BE2C (cell line): ENCODE data around the gene TRPM4.

Experiments
- DNase-seq: peaks from one replicate; pipeline ENCODE4 v3.0.0-alpha.2; 2020
- H3K27me3 ChIP-seq: fragments of 250-450 bp; sonication (Bioruptor Pico); 2 replicates; pipeline ENCODE4 v1.5.1; 2020; ENCODE audit warnings: mild to moderate bottlenecking
- H3K36me3 ChIP-seq: fragments of 250-450 bp; sonication (Bioruptor Pico); 2 replicates; pipeline ENCODE4 v1.5.1; 2020; ENCODE audit warnings: mild to moderate bottlenecking
- H3K4me1 ChIP-seq: fragments of 250-450 bp; sonication (Bioruptor Pico); 2 replicates; pipeline ENCODE4 v1.5.1; 2020
- H3K4me3 ChIP-seq: 2 replicates; pipeline ENCODE4 v1.5.1; 2011; ENCODE audit warnings: low read depth, low read length
- H3K9me3 ChIP-seq: fragments of 250-450 bp; sonication (Bioruptor Pico); 2 replicates; pipeline ENCODE4 v1.5.1; 2020
- TF ChIP-seq, protein P1 (sequence below): IDR thresholded peaks from 2 replicates; pipeline ENCODE4 v1.5.1; 2012; ENCODE audit warnings: mild to moderate bottlenecking, low read depth, low read length

The TRPM4 gene

DNA sequence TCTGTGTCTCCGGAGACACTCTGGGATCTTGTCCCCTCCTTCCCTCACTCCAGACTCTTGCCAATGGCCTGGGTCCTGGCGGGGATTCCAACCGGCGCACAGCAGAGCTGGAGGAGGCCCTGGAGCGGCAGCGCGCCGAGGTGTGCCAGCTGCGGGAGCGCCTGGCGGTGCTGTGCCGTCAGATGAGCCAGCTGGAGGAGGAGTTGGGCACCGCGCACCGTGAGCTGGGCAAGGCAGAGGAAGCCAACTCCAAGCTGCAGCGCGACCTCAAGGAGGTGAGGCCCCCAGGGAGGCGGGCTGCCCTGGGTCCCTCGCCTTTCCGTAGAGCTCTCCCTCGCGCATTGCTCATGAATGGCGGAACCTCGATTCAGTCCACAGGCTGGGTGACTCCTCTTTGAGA, 27.3 kb upstream of the TRPM4 start:
- Histone ChIP-seq H3K27me3 (no peaks in the 10 kb centered on the region), H3K4me3 (no peak overlapping the region), H3K9me3 (no peaks in the 10 kb centered on the region), H3K4me1 (peaks cover 4% of the 10 kb centered on the region; the same call in 1 of the 2 replicates), H3K36me3 (peaks cover 34% of the 10 kb centered on the region)
- TF ChIP-seq, protein P1, sequence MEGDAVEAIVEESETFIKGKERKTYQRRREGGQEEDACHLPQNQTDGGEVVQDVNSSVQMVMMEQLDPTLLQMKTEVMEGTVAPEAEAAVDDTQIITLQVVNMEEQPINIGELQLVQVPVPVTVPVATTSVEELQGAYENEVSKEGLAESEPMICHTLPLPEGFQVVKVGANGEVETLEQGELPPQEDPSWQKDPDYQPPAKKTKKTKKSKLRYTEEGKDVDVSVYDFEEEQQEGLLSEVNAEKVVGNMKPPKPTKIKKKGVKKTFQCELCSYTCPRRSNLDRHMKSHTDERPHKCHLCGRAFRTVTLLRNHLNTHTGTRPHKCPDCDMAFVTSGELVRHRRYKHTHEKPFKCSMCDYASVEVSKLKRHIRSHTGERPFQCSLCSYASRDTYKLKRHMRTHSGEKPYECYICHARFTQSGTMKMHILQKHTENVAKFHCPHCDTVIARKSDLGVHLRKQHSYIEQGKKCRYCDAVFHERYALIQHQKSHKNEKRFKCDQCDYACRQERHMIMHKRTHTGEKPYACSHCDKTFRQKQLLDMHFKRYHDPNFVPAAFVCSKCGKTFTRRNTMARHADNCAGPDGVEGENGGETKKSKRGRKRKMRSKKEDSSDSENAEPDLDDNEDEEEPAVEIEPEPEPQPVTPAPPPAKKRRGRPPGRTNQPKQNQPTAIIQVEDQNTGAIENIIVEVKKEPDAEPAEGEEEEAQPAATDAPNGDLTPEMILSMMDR, result no peak
- no peak for DNase-seq

DNA sequence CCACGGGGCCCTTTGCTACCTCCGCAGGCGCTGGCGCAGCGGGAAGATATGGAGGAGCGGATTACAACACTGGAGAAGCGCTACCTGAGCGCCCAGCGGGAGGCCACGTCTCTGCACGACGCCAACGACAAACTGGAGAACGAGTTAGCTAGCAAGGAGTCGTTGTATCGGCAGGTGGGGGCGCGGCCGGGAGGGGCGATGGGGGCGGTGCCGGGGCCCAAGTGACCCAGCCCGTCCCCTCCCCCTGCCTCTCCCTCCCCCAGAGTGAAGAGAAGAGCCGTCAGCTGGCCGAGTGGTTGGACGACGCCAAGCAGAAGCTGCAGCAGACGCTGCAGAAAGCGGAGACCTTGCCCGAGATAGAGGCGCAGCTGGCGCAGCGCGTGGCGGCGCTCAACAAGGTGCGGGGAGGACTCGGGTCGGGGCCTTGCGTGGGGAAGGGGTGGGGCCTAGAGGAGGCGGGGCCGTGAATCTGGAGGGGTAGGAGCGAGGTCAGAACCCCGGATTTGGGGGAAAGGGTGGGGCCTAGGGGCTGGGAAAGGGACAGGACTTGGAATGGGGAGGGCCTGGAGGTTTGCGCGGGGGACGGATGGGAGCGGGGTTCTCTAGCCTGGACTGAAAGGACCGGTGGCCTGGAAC, 24.5 kb upstream of the TRPM4 start:
- Histone ChIP-seq H3K9me3 (no peaks in the 10 kb centered on the region), H3K4me3 (no peak overlapping the region), H3K27me3 (no peaks in the 10 kb centered on the region), H3K4me1 (peaks cover 4% of the 10 kb centered on the region; the same call in 1 of the 2 replicates), H3K36me3 (peaks cover 43% of the 10 kb centered on the region)
- TF ChIP-seq, protein P1, result no peak
- DNase-seq, result no peak

DNA sequence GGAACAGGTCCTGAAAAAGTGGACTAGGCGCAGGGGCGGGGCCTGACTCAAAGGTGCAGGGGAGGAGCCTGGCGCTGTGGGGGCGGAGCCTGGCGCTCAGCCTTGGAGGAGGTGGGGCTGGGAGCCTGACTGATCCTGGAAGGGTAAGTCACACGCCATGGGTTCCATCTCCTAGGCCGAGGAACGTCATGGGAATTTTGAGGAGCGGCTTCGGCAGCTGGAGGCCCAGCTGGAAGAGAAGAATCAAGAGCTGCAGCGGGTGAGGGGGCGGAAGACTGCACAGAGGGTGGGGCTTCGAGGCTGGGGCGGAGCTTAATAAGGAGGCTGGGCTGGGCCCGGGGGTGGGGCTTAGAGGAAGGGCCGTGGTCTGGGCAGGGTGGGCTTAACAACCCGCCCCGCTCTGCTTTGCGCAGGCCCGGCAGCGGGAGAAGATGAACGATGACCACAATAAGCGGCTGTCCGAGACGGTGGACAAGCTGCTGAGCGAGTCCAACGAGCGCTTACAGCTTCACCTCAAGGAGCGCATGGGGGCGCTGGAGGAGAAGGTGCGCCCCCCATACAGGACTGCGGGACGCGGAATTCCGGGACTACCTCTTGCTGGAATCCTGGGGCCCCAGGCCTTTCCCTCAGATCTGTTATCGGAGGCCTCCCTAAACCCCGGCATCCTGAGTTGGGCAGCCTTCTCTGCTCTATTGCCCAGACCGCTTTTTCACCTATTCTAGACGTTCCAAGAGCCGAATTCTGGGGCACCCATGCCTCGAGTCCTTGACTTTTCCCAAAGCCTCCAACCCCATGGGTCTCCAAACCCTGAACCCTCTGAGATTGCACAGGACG, 23.8 kb upstream of the TRPM4 start:
- H3K9me3 ChIP-seq, result no peaks in the 10 kb centered on the region
- no peaks in the 10 kb centered on the region for H3K27me3 ChIP-seq
- H3K36me3 ChIP-seq, result peaks cover 43% of the 10 kb centered on the region
- H3K4me1 ChIP-seq, result 0 out of 2 replicates have a peak, but pooled peaks cover under 1% of the 10 kb centered on the region
- DNase-seq, result no peak
- H3K4me3 ChIP-seq, result no peak overlapping the region
- TF ChIP-seq, protein P1, result no peak

DNA sequence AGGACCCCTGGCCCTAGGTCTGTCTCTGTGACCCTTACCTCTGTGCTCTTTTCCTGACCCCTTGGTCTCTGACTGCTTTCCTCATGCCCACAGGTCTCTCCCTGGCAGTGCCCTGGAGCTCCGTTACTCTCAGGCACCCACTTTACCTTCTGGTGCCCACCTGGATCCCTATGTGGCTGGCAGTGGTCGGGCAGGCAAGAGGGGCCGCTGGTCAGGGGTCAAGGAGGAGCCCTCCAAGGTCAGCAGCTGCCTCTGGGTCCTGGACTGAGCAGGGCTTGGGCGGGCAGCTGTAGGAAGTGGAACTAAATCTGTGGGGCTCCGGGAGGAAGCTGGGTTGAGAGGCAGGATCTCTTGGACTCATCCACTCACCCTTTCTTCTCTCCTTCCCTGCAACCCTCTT, 21.9 kb upstream of the TRPM4 start:
- no peak overlapping the region for H3K4me3 ChIP-seq
- H3K27me3 ChIP-seq, result no peaks in the 10 kb centered on the region
- peaks cover 34% of the 10 kb centered on the region for H3K36me3 ChIP-seq
- TF ChIP-seq, protein P1, result no peak
- no peak for DNase-seq
- no peaks in the 10 kb centered on the region for H3K9me3 ChIP-seq
- H3K4me1 ChIP-seq, result no peaks in the 10 kb centered on the region

DNA sequence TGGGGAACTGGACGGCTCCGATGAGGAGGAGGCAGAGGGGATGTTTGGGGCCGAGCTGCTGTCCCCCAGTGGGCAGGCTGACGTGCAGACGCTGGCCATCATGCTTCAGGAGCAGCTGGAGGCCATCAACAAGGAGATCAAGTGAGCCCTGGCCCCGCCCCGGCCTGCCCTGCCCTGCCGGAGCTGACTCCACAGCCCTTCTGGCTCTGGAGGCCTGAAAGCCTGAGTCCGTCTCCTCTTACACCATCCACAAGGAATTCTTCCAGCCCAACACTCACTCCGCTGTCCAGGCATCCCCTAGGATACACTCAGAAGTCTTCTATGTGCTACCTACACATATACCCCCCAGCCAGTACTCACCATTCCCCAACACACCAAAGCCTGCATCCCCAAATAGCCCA, 20.8 kb upstream of the TRPM4 start:
- TF ChIP-seq, protein P1, result no peak

DNA sequence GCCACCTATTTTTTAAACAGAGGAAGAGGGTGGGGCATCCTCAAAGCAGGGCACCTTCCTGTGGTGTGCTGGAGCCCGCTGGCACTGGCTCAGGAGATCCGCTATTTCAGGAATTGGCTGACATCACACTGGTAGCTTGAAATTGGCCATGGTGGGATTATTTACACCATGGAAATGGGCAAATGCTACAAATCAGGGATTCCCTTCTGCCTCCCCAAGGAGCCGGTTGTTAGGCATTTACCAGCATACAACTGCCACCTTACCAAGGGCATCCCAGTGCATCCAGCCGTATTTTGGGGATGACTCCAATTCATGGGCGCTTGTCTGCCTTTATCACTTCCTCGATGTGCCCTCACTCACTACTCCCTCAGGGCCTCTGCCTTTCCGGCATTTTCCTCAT, 16.6 kb upstream of the TRPM4 start:
- no peak for DNase-seq
- no peak overlapping the region for H3K4me3 ChIP-seq
- H3K36me3 ChIP-seq, result peaks cover 3% of the 10 kb centered on the region
- no peaks in the 10 kb centered on the region for H3K9me3 ChIP-seq
- TF ChIP-seq, protein P1, result no peak
- H3K27me3 ChIP-seq, result no peaks in the 10 kb centered on the region
- peaks cover 4% of the 10 kb centered on the region for H3K4me1 ChIP-seq

More for the DNA sequence above, 20.8 kb upstream of the TRPM4 start:
- Histone ChIP-seq H3K4me1 (no peaks in the 10 kb centered on the region), H3K36me3 (peaks cover 34% of the 10 kb centered on the region), H3K9me3 (no peaks in the 10 kb centered on the region), H3K4me3 (no peak overlapping the region), H3K27me3 (no peaks in the 10 kb centered on the region)
- no peak for DNase-seq
